ENCODE data around the gene WDCP. TPM values are rescaled to one million over a fixed set of nuclear protein-coding genes. Genes with fewer than 3 reads are reported as not detected.

The WDCP gene
- total RNA-seq, 1 experiment from 2014 or later: 20.0 TPM

DNA sequence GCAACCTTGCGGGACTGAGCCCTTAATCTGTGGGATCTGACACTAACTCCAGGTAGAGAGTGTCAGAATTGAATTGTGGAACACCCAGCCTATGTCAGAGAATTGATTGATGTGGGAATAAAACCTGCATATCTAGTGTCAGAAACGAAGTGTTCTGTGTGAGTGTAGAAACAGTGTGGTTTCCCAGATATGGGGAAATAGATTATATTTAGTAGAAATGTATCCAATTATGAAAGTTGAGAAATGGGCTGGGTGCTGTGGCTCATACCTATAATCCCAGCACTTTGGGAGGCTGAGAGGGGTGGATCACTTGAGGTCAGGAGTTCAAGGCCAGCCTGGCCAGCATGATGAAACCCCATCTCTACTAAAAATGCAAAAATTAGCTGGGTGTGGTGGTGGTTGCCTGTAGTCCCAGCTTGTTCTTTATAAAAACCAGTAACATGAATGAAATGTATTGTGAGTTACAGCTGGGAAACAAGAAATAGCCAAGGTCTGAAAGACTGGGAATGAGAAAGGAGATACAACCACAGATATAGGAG, 41.7 kb upstream of the WDCP start:
- Histone ChIP-seq H3K4me1 (ENCODE audit: control insufficient read depth, insufficient read depth, low read length) (peaks cover 5% of the 10 kb centered on the region; the same call in 1 of the 2 replicates), H3K4me3 (ENCODE audit: low read depth in 2 of 2, low read length in 2 of 2) (no peak overlapping the region), H3K27ac (ENCODE audit: low read length) (no peak overlapping the region), H3K9me3 (ENCODE audit: control insufficient read depth, insufficient read depth, low read depth, low read length) (no peaks in the 10 kb centered on the region), H3K36me3 (ENCODE audit: control insufficient read depth, insufficient read depth, low read length) (no peaks in the 10 kb centered on the region), H3K27me3 (ENCODE audit: control insufficient read depth, insufficient read depth, low read length) (no peaks in the 10 kb centered on the region)
- POLR2A ChIA-PET: no interaction called here
- in situ Hi-C loops (cut with HindIII; ENCODE audit: low pct_unique_long_range_greater_than_20kb, low sequenced_read_pairs): no loop called here
- intact Hi-C loops (cut with micrococcal nuclease; ENCODE audit: unreplicated experiment): loop anchor here (10.0 kb wide), 1 partner anchor 76 kb away; no protein-coding TSS in a partner anchor
- no peak for TF ChIP-seq TCF7L2 (IDR thresholded peaks at IDR 0.05; ENCODE audit: low read depth, low read length)
- TF ChIP-seq, protein P1, sequence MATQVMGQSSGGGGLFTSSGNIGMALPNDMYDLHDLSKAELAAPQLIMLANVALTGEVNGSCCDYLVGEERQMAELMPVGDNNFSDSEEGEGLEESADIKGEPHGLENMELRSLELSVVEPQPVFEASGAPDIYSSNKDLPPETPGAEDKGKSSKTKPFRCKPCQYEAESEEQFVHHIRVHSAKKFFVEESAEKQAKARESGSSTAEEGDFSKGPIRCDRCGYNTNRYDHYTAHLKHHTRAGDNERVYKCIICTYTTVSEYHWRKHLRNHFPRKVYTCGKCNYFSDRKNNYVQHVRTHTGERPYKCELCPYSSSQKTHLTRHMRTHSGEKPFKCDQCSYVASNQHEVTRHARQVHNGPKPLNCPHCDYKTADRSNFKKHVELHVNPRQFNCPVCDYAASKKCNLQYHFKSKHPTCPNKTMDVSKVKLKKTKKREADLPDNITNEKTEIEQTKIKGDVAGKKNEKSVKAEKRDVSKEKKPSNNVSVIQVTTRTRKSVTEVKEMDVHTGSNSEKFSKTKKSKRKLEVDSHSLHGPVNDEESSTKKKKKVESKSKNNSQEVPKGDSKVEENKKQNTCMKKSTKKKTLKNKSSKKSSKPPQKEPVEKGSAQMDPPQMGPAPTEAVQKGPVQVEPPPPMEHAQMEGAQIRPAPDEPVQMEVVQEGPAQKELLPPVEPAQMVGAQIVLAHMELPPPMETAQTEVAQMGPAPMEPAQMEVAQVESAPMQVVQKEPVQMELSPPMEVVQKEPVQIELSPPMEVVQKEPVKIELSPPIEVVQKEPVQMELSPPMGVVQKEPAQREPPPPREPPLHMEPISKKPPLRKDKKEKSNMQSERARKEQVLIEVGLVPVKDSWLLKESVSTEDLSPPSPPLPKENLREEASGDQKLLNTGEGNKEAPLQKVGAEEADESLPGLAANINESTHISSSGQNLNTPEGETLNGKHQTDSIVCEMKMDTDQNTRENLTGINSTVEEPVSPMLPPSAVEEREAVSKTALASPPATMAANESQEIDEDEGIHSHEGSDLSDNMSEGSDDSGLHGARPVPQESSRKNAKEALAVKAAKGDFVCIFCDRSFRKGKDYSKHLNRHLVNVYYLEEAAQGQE (IDR thresholded peaks at IDR 0.05; ENCODE audit: insufficient read depth in 1 of 2, low read depth in 2 of 2, low read length in 1 of 2): no peak
- TF ChIP-seq SIN3A (IDR thresholded peaks at IDR 0.05; ENCODE audit: borderline replicate concordance, insufficient read depth, low read depth, low read length): no peak
- TF ChIP-seq, protein P2, sequence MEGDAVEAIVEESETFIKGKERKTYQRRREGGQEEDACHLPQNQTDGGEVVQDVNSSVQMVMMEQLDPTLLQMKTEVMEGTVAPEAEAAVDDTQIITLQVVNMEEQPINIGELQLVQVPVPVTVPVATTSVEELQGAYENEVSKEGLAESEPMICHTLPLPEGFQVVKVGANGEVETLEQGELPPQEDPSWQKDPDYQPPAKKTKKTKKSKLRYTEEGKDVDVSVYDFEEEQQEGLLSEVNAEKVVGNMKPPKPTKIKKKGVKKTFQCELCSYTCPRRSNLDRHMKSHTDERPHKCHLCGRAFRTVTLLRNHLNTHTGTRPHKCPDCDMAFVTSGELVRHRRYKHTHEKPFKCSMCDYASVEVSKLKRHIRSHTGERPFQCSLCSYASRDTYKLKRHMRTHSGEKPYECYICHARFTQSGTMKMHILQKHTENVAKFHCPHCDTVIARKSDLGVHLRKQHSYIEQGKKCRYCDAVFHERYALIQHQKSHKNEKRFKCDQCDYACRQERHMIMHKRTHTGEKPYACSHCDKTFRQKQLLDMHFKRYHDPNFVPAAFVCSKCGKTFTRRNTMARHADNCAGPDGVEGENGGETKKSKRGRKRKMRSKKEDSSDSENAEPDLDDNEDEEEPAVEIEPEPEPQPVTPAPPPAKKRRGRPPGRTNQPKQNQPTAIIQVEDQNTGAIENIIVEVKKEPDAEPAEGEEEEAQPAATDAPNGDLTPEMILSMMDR (IDR thresholded peaks at IDR 0.05): no peak
- TF ChIP-seq POLR2AphosphoS5 (IDR thresholded peaks at IDR 0.05; ENCODE audit: low read depth, low read length): no peak
- DNase-seq (ENCODE audit: low read depth, low spot score) (no peak), ATAC-seq (no peak)
- CTCF ChIA-PET: no interaction called here
- BruUV-seq (replicated peaks): no TSS peak

DNA sequence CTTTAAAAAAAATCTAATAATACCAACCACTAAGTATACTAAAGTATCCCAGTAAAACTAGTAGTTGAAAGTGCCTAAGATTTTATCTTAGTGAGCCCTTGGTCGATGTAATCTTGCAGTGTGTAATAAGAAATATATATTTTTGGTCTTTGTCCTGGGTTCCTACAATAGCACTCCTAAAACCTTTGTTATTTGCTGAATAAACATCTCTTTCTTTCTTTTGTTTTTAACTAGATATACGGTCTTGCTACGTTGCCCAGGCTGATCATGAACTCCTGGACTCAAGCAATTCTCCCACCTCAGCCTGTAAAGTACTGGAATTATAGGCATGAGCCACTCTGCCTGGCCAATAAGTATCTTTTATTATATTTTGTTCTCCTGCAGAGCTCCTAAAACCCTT, 39.8 kb upstream of the WDCP start:
- no TSS peak for BruUV-seq (replicated peaks)
- DNase-seq (ENCODE audit: low read depth, low spot score): no peak
- in situ Hi-C loops (cut with HindIII; ENCODE audit: low pct_unique_long_range_greater_than_20kb, low sequenced_read_pairs): no loop called here

More for the DNA sequence above, 39.8 kb upstream of the WDCP start:
- no peaks in the 10 kb centered on the region for H3K36me3 ChIP-seq (ENCODE audit: control insufficient read depth, insufficient read depth, low read length)
- POLR2A ChIA-PET: no interaction called here
- no peak overlapping the region for H3K27ac ChIP-seq (ENCODE audit: low read length)
- H3K4me1 ChIP-seq (ENCODE audit: control insufficient read depth, insufficient read depth, low read length): peaks cover 13% of the 10 kb centered on the region
- intact Hi-C loops (cut with micrococcal nuclease; ENCODE audit: unreplicated experiment): loop anchor here (10.0 kb wide), 1 partner anchor 78 kb away; no protein-coding TSS in a partner anchor
- H3K9me3 ChIP-seq (ENCODE audit: control insufficient read depth, insufficient read depth, low read depth, low read length): no peaks in the 10 kb centered on the region
- TF ChIP-seq POLR2AphosphoS5 (IDR thresholded peaks at IDR 0.05; ENCODE audit: low read depth, low read length) (no peak), SIN3A (IDR thresholded peaks at IDR 0.05; ENCODE audit: borderline replicate concordance, insufficient read depth, low read depth, low read length) (no peak), TCF7L2 (IDR thresholded peaks at IDR 0.05; ENCODE audit: low read depth, low read length) (no peak)
- TF ChIP-seq, protein P1 (IDR thresholded peaks at IDR 0.05; ENCODE audit: insufficient read depth in 1 of 2, low read depth in 2 of 2, low read length in 1 of 2): no peak
- TF ChIP-seq, protein P2 (IDR thresholded peaks at IDR 0.05): no peak
- CTCF ChIA-PET: no interaction called here
- ATAC-seq: no peak
- H3K4me3 ChIP-seq (ENCODE audit: low read depth in 2 of 2, low read length in 2 of 2): no peak overlapping the region
- no peaks in the 10 kb centered on the region for H3K27me3 ChIP-seq (ENCODE audit: control insufficient read depth, insufficient read depth, low read length)

All from Panc1 (cell line).